Erythroblast (primary cell): ENCODE data around the gene CACNB4.

Experiments
- GATA1 ChIP-seq: IDR thresholded peaks from 2 replicates; pipeline ENCODE4 v1.6.1; 2011; ENCODE audit warnings: low read depth, mild to moderate bottlenecking, control low read depth, low read length, moderate library complexity
- POLR2A ChIP-seq: IDR thresholded peaks from 2 replicates; pipeline ENCODE4 v1.6.1; 2011; ENCODE audit warnings: mild to moderate bottlenecking, low read length

GRCh38 chr2:152016181-152017120, 82.4 kb downstream of the CACNB4 start:
- TF ChIP-seq POLR2A: no peak
- no peak for TF ChIP-seq GATA1
